T follicular helper cell (primary cell): ENCODE measurements around the gene TMEM213.

Experiments used
- DNase-seq: peaks from one replicate; pipeline ENCODE4 v3.0.0-alpha.2; 2020; ENCODE audit warnings: low read depth
- total RNA-seq, 2 experiments: gene quantifications; one replicate each; lab custom pipeline; 2026; lab: John Stamatoyannopoulos, UW

Gene TMEM213
- total RNA-seq: 0 reads per million in 2 experiments

GRCh38 chr7:138797715-138798320, at the start of gene TMEM213, which contains the start of gene ATP6V0A4:
Gene TMEM213 (plus strand): TSS chr7:138797994. CDS start chr7:138798105, 111 bp downstream.
Gene ATP6V0A4 (minus strand): TSS chr7:138798196. CDS start chr7:138771247, 26,949 bp downstream.
- no peak for DNase-seq

- no peak for DNase-seq
Observed at GRCh38 chr7:138748666-138749065, 49.1 kb upstream of the TMEM213 start.

GRCh38 chr7:138749960-138750359, 47.8 kb upstream of the TMEM213 start:
- no peak for DNase-seq

- no peak for DNase-seq
Observed at GRCh38 chr7:138750473-138750872, 47.3 kb upstream of the TMEM213 start.

- no peak for DNase-seq
Observed at GRCh38 chr7:138750901-138751464, 46.8 kb upstream of the TMEM213 start.

- DNase-seq: peak; percentile 93
Observed at GRCh38 chr7:138752518-138753149, 45.2 kb upstream of the TMEM213 start.

- DNase-seq: no peak
Observed at GRCh38 chr7:138753150-138753518, 44.7 kb upstream of the TMEM213 start.

- no peak for DNase-seq
Observed at GRCh38 chr7:138753610-138754009, 44.2 kb upstream of the TMEM213 start.

GRCh38 chr7:138755331-138755747, 42.5 kb upstream of the TMEM213 start:
- no peak for DNase-seq

- DNase-seq: no peak
Observed at GRCh38 chr7:138755842-138756590, 41.8 kb upstream of the TMEM213 start.

- no peak for DNase-seq
Observed at GRCh38 chr7:138756591-138757242, 41.1 kb upstream of the TMEM213 start.

- DNase-seq: no peak
Observed at GRCh38 chr7:138768241-138768640, 29.6 kb upstream of the TMEM213 start.

- no peak for DNase-seq
Observed at GRCh38 chr7:138770904-138771303, 26.9 kb upstream of the TMEM213 start.

- no peak for DNase-seq
Observed at GRCh38 chr7:138773176-138773575, 24.6 kb upstream of the TMEM213 start.

- no peak for DNase-seq
Observed at GRCh38 chr7:138773817-138774216, 24.0 kb upstream of the TMEM213 start.

- DNase-seq: no peak
Observed at GRCh38 chr7:138776166-138776833, 21.5 kb upstream of the TMEM213 start.

- no peak for DNase-seq
Observed at GRCh38 chr7:138781004-138781403, 16.8 kb upstream of the TMEM213 start.

- no peak for DNase-seq
Observed at GRCh38 chr7:138784692-138785091, 13.1 kb upstream of the TMEM213 start.

- no peak for DNase-seq
Observed at GRCh38 chr7:138785587-138786437, 12.0 kb upstream of the TMEM213 start.

- no peak for DNase-seq
Observed at GRCh38 chr7:138796038-138796615, 1.7 kb upstream of the TMEM213 start.
